Activated B cell treated with CpG ODN at 0.5 μM for 24 hours (primary cell): ENCODE results near the gene ZSWIM6. TPM values are rescaled to one million over a fixed set of nuclear protein-coding genes. Genes with fewer than 3 reads are reported as not detected.

Experiments
- ATAC-seq: fragments of 200-7000 bp; cut with Tn5 transposase; one replicate; pipeline ENCODE4 v1.10.0; 2021; ENCODE audit warnings: low read depth, mild to moderate bottlenecking, moderate library complexity
- CTCF ChIA-PET: fragments of 350-600 bp; sonication (Branson Sonifier 250); formaldehyde crosslinking; loops from one replicate; lab custom pipeline; 2021; ENCODE audit warnings: antibody characterized with exemption; lab: Charles Lee
- POLR2A ChIA-PET: fragments of 350-600 bp; sonication (Branson Sonifier 250); formaldehyde crosslinking; loops from one replicate; lab custom pipeline; 2021; ENCODE audit warnings: antibody characterized with exemption; lab: Charles Lee
- DNase-seq: peaks from one replicate; pipeline ENCODE4 v3.0.0; 2022
- H3K27ac Mint-ChIP-seq: one replicate; pipeline ENCODE4 v1.8.0; 2020; ENCODE audit warnings: mixed read lengths
- H3K27me3 Mint-ChIP-seq: one replicate; pipeline ENCODE4 v1.8.0; 2021; ENCODE audit warnings: mixed read lengths
- H3K36me3 Mint-ChIP-seq: one replicate; pipeline ENCODE4 v1.8.0; 2021; ENCODE audit warnings: low read depth, mixed read lengths
- H3K4me1 Mint-ChIP-seq: one replicate; pipeline ENCODE4 v1.8.0; 2021; ENCODE audit warnings: mixed read lengths
- H3K4me3 Mint-ChIP-seq: one replicate; pipeline ENCODE4 v1.8.0; 2020; ENCODE audit warnings: mild to moderate bottlenecking, mixed read lengths
- H3K9me3 Mint-ChIP-seq: one replicate; pipeline ENCODE4 v1.8.0; 2020; ENCODE audit warnings: mixed read lengths
- CTCF ChIP-seq: fragments of 200-600 bp; IDR thresholded peaks from one replicate; pipeline ENCODE4 v1.8.0; 2022; ENCODE audit warnings: antibody characterized with exemption, mild to moderate bottlenecking
- intact Hi-C: fragments of 100-400 bp; cut with micrococcal nuclease; formaldehyde crosslinking; loops from one replicate; pipeline ENCODE4 v1.15.1; 2024
- total RNA-seq: library from RNA; stranded (reverse); gene quantifications from 2 replicates; pipeline ENCODE4 v1.2.3, GENCODE V29; 2022

The ZSWIM6 gene
- total RNA-seq, 1 donor from 2014 or later = 8.5 TPM

- Mint-ChIP-seq H3K4me3 (no peak overlapping the region), H3K27me3 (no peaks in the 10 kb centered on the region), H3K9me3 (peaks cover 30% of the 10 kb centered on the region), H3K27ac (no peak overlapping the region), H3K4me1 (peaks cover 3% of the 10 kb centered on the region), H3K36me3 (peaks cover 28% of the 10 kb centered on the region)
- no peak for ATAC-seq
- TF ChIP-seq CTCF = no peak
- ChIA-PET POLR2A (no interaction called here), CTCF (no interaction called here)
- intact Hi-C loops = no loop called here
- DNase-seq = no peak
These were observed 109.7 kb downstream of the ZSWIM6 start for GRCh38 chr5:61441742-61442141.

- H3K9me3 Mint-ChIP-seq = peaks cover 29% of the 10 kb centered on the region
- H3K4me3 Mint-ChIP-seq = no peak overlapping the region
- H3K27ac Mint-ChIP-seq = no peak overlapping the region
- H3K27me3 Mint-ChIP-seq = no peaks in the 10 kb centered on the region
- DNase-seq (no peak), ATAC-seq (no peak)
- POLR2A ChIA-PET = no interaction called here
- H3K4me1 Mint-ChIP-seq = peaks cover 2% of the 10 kb centered on the region
- intact Hi-C loops = no loop called here
- peaks cover 39% of the 10 kb centered on the region for H3K36me3 Mint-ChIP-seq
- CTCF ChIA-PET = no interaction called here
- no peak for TF ChIP-seq CTCF
These were observed 115.9 kb downstream of the ZSWIM6 start for GRCh38 chr5:61447780-61448495.

GRCh38 chr5:61449804-61450492 lies 117.9 kb downstream of the ZSWIM6 start:
- Mint-ChIP-seq H3K27ac (no peak overlapping the region), H3K4me1 (peaks cover 2% of the 10 kb centered on the region), H3K9me3 (peaks cover 24% of the 10 kb centered on the region), H3K27me3 (no peaks in the 10 kb centered on the region), H3K36me3 (peaks cover 33% of the 10 kb centered on the region), H3K4me3 (no peak overlapping the region)
- DNase-seq = no peak
- no peak for TF ChIP-seq CTCF
- POLR2A ChIA-PET = no interaction called here
- intact Hi-C loops = no loop called here
- CTCF ChIA-PET = no interaction called here
- no peak for ATAC-seq

- CTCF ChIA-PET = no interaction called here
- Mint-ChIP-seq H3K4me1 (peaks cover 5% of the 10 kb centered on the region), H3K4me3 (no peak overlapping the region), H3K27me3 (no peaks in the 10 kb centered on the region), H3K9me3 (peaks cover 22% of the 10 kb centered on the region), H3K27ac (no peak overlapping the region), H3K36me3 (peaks cover 27% of the 10 kb centered on the region)
- no peak for DNase-seq
- intact Hi-C loops = no loop called here
- no peak for ATAC-seq
- POLR2A ChIA-PET = no interaction called here
- TF ChIP-seq CTCF = no peak
These were observed 118.6 kb downstream of the ZSWIM6 start for GRCh38 chr5:61450493-61451279.
